SH-SY5Y (cell line): ENCODE results near the gene KCNQ5.

Source experiments
- GATA2 ChIP-seq: IDR thresholded peaks from 2 replicates; pipeline ENCODE4 v1.6.1; 2011; ENCODE audit warnings: mild to moderate bottlenecking, low read depth, low read length
- GATA3 ChIP-seq: IDR thresholded peaks from 2 replicates; pipeline ENCODE4 v1.6.1; 2011; ENCODE audit warnings: low read depth, mild to moderate bottlenecking, low read length, moderate library complexity

The KCNQ5 gene

DNA sequence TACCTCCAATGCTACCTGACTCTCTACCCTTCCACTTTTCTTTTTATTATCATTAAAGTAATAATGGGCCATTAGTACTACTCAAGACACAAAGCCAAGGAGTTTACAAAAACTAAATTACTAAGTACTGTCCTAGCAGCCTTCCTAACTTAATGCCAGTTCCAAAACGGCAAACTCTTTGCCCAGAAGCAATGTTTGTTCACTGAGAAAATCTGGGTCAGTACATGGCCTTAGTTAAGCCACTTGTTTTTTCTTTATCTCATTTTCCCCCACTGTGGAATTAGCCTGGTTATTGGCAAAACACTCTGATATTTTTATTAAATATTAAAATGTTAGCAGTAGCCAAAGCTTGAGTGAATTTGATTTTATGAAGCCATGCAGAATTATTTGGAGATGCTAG, 242.4 kb downstream of the KCNQ5 start:
- TF ChIP-seq GATA3 (no peak), GATA2 (no peak)

GRCh38 chr6:72864799-72865198, 242.9 kb downstream of the KCNQ5 start:
- no peak for TF ChIP-seq GATA2
- TF ChIP-seq GATA3, result no peak

GRCh38 chr6:72865467-72865866, 243.6 kb downstream of the KCNQ5 start:
- no peak for TF ChIP-seq GATA3
- no peak for TF ChIP-seq GATA2

DNA sequence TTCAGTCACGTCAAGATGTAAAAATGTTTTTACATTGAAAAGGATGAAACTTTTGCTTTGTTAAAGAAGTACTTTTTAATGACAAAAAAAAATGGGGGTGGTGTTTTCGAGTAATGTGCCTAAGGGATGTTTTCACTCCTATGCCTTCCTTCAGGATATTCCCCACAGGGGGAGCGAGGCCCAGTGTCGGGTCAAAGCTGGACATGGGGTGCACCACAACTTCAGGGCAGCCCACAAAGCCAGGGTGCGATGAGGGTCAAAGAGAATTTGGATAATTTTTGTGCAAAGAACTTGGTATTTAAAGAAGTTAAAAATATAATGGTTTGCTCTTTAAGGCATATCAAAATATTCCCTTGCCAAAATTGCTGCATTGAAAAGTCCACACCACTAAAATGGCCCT, 247.8 kb downstream of the KCNQ5 start:
- TF ChIP-seq GATA3, result no peak
- no peak for TF ChIP-seq GATA2

DNA sequence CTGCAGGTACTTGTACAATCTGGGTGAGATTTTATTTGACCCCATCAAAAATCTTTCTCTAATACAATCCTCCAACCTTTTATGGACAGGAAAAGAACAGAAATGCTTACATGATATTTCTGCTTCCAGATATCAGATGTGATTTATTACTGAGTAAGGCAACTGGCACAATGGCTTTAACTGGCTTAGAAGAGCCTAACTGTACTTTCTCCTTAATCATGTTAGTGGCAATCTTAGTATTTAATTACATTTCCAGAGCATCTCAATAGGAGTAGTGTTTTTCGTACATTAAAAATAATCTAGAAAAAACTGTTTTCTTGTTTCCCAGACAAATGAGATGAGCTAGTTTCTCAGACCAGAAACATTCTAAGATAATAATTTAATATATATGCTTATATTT, 251.6 kb downstream of the KCNQ5 start:
- TF ChIP-seq GATA3 (no peak), GATA2 (no peak)

- TF ChIP-seq GATA3 (no peak), GATA2 (no peak)
Measured at GRCh38 chr6:72876256-72876655, 254.4 kb downstream of the KCNQ5 start.

GRCh38 chr6:72886170-72886569, 264.3 kb downstream of the KCNQ5 start:
- no peak for TF ChIP-seq GATA2
- TF ChIP-seq GATA3, result no peak

GRCh38 chr6:72890233-72890632, 268.4 kb downstream of the KCNQ5 start:
- TF ChIP-seq GATA3, result no peak
- no peak for TF ChIP-seq GATA2

DNA sequence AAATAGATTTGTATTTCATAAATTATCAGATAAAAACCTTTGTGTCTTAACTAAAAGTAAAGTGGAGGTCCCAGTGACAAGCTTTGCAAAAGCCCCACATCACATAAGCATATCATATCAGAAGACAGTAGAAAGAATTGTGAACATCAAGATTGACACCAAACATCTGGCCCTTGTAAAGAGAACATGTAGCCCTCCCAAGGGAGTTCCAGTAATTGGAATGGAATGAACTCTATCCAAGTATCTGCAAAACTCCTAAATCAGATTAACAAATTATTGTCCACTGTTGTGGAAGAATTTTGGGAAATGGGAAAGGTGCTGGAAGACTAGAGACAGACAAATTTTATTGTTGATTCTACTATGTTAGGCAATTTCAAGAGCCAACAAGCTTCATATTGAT, 268.8 kb downstream of the KCNQ5 start:
- no peak for TF ChIP-seq GATA2
- no peak for TF ChIP-seq GATA3

GRCh38 chr6:72892901-72893300, 271.0 kb downstream of the KCNQ5 start:
- no peak for TF ChIP-seq GATA3
- TF ChIP-seq GATA2, result no peak

GRCh38 chr6:72894091-72894490, 272.2 kb downstream of the KCNQ5 start:
- no peak for TF ChIP-seq GATA3
- TF ChIP-seq GATA2, result no peak

DNA sequence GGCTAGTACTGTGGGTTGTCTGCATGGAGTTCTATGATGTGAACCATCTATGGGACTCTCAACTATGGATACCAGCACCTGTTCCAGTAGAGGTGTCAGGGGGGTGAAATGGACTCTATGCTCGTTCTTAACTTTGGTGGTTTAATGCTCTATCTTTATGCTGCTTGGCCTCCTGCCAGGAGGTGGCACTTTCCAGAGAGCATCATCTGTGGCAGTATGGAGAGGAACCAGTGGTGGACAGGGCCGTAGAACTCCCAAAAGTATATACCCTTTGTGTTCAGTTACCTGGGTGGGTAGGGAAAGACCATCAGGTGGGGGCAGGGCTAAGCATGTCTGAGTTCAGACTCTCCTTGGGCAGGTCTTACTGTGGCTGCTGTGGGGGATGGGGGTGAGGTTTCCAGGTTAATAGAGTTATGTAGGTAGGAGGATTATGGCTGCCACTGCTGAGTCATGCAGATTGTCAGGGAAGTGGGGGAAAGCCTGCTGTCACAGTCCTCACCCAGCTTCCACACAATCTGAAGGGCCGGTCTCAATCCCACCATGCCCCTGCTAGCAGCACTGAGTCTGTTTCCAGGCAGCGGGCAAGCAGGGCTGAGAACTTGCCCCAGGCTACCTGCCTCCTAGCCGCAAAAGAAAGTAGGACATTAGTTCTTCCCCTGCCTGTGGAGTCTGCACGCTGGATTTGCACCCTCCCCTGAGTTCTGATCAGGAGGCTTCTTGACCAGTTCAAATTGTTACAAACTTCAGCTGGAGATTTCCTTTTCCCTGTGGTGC, 284.0 kb downstream of the KCNQ5 start:
- TF ChIP-seq GATA2 (no peak), GATA3 (no peak)

DNA sequence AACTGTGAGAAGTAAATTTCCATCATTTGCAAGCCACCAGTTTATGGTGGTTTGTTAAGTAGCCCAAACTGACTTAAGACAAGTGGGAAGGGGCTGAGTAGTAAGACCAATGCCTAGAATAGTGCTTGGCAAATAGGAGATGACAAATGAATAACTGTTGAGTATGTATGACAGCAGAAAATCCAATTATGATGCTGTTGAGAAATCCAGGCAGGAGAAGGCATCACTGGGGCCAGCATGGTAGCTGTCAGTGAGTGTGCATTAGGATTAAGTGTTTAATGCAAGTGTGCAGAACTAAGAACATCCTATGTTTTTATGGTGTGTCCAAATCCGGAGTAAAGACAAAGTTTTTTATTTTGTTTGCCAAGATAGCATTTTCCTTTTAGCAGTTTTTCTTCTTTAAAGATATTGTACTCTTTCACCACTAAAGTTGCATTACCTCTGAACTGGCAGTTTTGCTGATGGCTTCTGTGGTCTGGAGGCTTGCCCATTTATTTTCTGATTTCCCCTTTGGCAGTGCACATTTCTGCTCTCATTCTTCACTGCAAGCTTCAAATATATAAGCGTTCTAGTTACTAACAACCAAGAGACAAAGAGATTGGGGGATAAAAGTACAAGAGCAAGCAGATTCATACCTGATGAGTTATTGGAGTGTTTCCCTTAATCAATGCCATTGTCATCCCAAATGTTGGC, 289.7 kb downstream of the KCNQ5 start:
- no peak for TF ChIP-seq GATA2
- TF ChIP-seq GATA3, result no peak

DNA sequence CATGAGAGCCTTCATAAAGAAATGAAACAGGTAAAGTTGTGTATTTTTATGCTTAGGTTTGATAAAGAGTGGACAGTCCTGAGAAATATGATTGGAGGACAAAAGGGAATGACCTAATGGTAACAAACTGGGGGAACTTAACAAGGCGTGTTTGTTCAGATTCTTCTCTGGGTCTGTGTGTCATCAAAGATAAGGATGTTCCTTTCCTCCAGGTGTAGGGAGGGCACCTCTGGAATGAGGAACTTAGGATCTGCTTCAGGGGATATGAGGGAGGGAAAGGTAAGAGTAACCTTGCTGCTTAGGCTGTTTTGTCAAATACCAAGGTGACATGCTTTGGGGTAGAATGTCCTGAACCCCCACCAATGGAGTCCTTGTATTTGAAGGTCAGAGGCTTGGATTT, 291.9 kb downstream of the KCNQ5 start:
- TF ChIP-seq GATA3 (no peak), GATA2 (no peak)

DNA sequence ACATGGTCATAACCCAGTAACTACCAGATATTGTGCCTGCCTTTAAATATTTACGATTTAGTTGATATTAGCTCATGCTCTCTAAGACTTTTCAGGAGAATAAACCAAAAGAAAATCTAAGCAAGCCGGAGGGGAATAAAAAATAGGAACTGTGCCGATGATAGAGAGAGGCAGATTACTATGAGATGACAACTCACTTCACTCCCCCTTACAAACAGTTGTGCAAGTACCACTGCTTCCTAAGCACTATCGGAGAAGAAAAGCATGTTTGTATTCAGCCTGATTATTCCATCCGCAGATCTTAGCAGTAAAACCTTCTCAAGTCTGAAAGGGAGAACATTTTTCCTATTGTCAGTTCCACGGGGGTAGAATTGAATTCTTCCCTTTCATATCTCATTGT, 294.4 kb downstream of the KCNQ5 start:
- TF ChIP-seq GATA2 (no peak), GATA3 (no peak)
